Gastrocnemius medialis (tissue), 4 donors: ENCODE measurements around the gene RAB33B. TPM values are rescaled to one million over a fixed set of nuclear protein-coding genes. Genes with fewer than 3 reads are reported as not detected.

Experiments used
- ATAC-seq, 2 donors: fragments of 150-250 bp; one replicate each; pipeline ENCODE4 v1.9.1; 2016
- DNase-seq, 2 donors: peaks; one replicate each; pipeline ENCODE4 v3.0.0-alpha.2; 2019
- H3K27ac ChIP-seq, 4 donors: fragments of 200-600 bp; sonication (generic); 1 replicate in 1 of 4; 2 replicates in 3 of 4; pipeline ENCODE4 v1.5.1; 2016 to 2018; ENCODE audit warnings: mild to moderate bottlenecking in 2 of 4, moderate library complexity in 1 of 4
- H3K27me3 ChIP-seq, 3 donors: fragments of 200-600 bp; sonication (generic) in 2 of 3; 1 replicate in 1 of 3; 2 replicates in 2 of 3; pipeline versions ENCODE4 v1.5.1 to v1.6.0; 2016 to 2019; ENCODE audit warnings: mild to moderate bottlenecking in 1 of 3, moderate library complexity in 1 of 3
- H3K36me3 ChIP-seq, 2 donors: fragments of 200-600 bp; sonication (generic) in 1 of 2; one replicate each; pipeline ENCODE4 v1.5.1; 2017 to 2018
- H3K4me1 ChIP-seq, 2 donors: fragments of 200-600 bp; sonication (generic) in 1 of 2; one replicate each; pipeline ENCODE4 v1.5.1; 2016 to 2017; ENCODE audit warnings: mild to moderate bottlenecking in 2 of 2
- H3K4me3 ChIP-seq, 4 donors: fragments of 200-600 bp; sonication (generic) in 3 of 4; 1 replicate in 1 of 4; 2 replicates in 3 of 4; pipeline ENCODE4 v1.5.1; 2016 to 2019; ENCODE audit warnings: mild to moderate bottlenecking in 2 of 4
- H3K9me3 ChIP-seq, 3 donors: fragments of 200-600 bp; sonication (generic) in 2 of 3; 1 replicate in 1 of 3; 2 replicates in 2 of 3; pipeline ENCODE4 v1.5.1; 2016 to 2019
- CTCF ChIP-seq, 5 experiments: fragments of 450-650 bp in 3 of 5; fragments of 200-600 bp in 2 of 5; sonication (generic) in 2 of 5; IDR thresholded peaks in 4 of 5; conservative IDR thresholded peaks in 1 of 5; 1 replicate in 4 of 5; 2 replicates in 1 of 5; pipeline ENCODE4 v1.5.1; 2016 to 2019; ENCODE audit warnings: antibody characterized with exemption in 5 of 5, mild to moderate bottlenecking in 3 of 5, moderate library complexity in 3 of 5
- POLR2A ChIP-seq, 2 donors: fragments of 450-650 bp; IDR thresholded peaks; one replicate each; pipeline ENCODE4 v1.6.1; 2017; ENCODE audit warnings: antibody characterized with exemption in 2 of 2, mild to moderate bottlenecking in 2 of 2, moderate library complexity in 2 of 2
- in situ Hi-C, 4 donors: fragments of 200-750 bp; cut with MboI; loops; one replicate each; pipeline versions ENCODE4 v1.15.0 to v1.8.0; 2017; ENCODE audit warnings: low sequenced_read_pairs in 4 of 4
- intact Hi-C: fragments of 100-400 bp; cut with DNase I; formaldehyde crosslinking; loops from one replicate; pipeline ENCODE4 v1.15.1; 2023; ENCODE audit warnings: low total_unique reads
- total RNA-seq, 4 donors: library from RNA; depleted of rRNA; stranded (reverse); fragments of >200 nt; gene quantifications; one replicate each; pipeline versions ENCODE4 v1.1.0 to v1.2.3, GENCODE V29; 2016

RAB33B gene
- total RNA-seq, 4 donors from 2014 or later: 3.3 to 7.5 (median 5.7) TPM

GRCh38 chr4:139469869-139470268 lies 15.9 kb downstream of the RAB33B start:
- in situ Hi-C loops (loop anchor here in 1 of 4 donors (10.0 kb wide), 1 partner anchor 55 kb away; no protein-coding TSS in a partner anchor), intact Hi-C loops (no loop called here)
- Histone ChIP-seq H3K4me1 (no peaks in the 10 kb centered on the region), H3K27ac (no peak overlapping the region), H3K27me3 (no peaks in the 10 kb centered on the region), H3K36me3 (peaks cover 0 to 6% of the 10 kb centered on the region in 2 donors), H3K4me3 (no peak overlapping the region), H3K9me3 (no peaks in the 10 kb centered on the region)
- TF ChIP-seq CTCF (IDR thresholded peaks at IDR 0.05 in 4 of 5, conservative IDR thresholded peaks at IDR 0.05 in 1 of 5): no peak
- no peak for TF ChIP-seq POLR2A (IDR thresholded peaks at IDR 0.05)
- no peak for DNase-seq
- ATAC-seq: no peak

- ATAC-seq (no peak), DNase-seq (no peak)
- intact Hi-C loops: no loop called here
These were observed 16.4 kb downstream of the RAB33B start for GRCh38 chr4:139470295-139470694.

GRCh38 chr4:139470997-139471665 lies 17.2 kb downstream of the RAB33B start:
- no peak for TF ChIP-seq POLR2A (IDR thresholded peaks at IDR 0.05)
- no peak for TF ChIP-seq CTCF (IDR thresholded peaks at IDR 0.05 in 4 of 5, conservative IDR thresholded peaks at IDR 0.05 in 1 of 5)
- Histone ChIP-seq H3K4me3 (no peak overlapping the region), H3K9me3 (no peaks in the 10 kb centered on the region), H3K36me3 (peaks cover 0 to 6% of the 10 kb centered on the region in 2 donors), H3K27ac (no peak overlapping the region), H3K27me3 (no peaks in the 10 kb centered on the region), H3K4me1 (no peaks in the 10 kb centered on the region)
- DNase-seq (no peak), ATAC-seq (no peak)
- in situ Hi-C loops (no loop called here), intact Hi-C loops (no loop called here)

More at GRCh38 chr4:139470295-139470694, 16.4 kb downstream of the RAB33B start:
- TF ChIP-seq CTCF (IDR thresholded peaks at IDR 0.05 in 4 of 5, conservative IDR thresholded peaks at IDR 0.05 in 1 of 5): no peak
- TF ChIP-seq POLR2A (IDR thresholded peaks at IDR 0.05): no peak
- Histone ChIP-seq H3K27me3 (no peaks in the 10 kb centered on the region), H3K4me3 (no peak overlapping the region), H3K36me3 (peaks cover 0 to 6% of the 10 kb centered on the region in 2 donors), H3K4me1 (no peaks in the 10 kb centered on the region), H3K9me3 (no peaks in the 10 kb centered on the region), H3K27ac (no peak overlapping the region)
- in situ Hi-C loops: no loop called here

- in situ Hi-C loops (no loop called here), intact Hi-C loops (no loop called here)
- Histone ChIP-seq H3K27ac (no peak overlapping the region), H3K27me3 (no peaks in the 10 kb centered on the region), H3K36me3 (peaks cover 0 to 6% of the 10 kb centered on the region in 2 donors), H3K9me3 (no peaks in the 10 kb centered on the region), H3K4me1 (no peaks in the 10 kb centered on the region), H3K4me3 (no peak overlapping the region)
- ATAC-seq (no peak), DNase-seq (no peak)
- no peak for TF ChIP-seq CTCF (IDR thresholded peaks at IDR 0.05 in 4 of 5, conservative IDR thresholded peaks at IDR 0.05 in 1 of 5)
- TF ChIP-seq POLR2A (IDR thresholded peaks at IDR 0.05): no peak
These were observed 18.9 kb downstream of the RAB33B start for GRCh38 chr4:139472852-139473251.
